ENCODE measurements around the gene PAQR5.
"Not testable (repeated sequence)": the region's sequence is repeated elsewhere in the genome, so short reads cannot be mapped to it uniquely, and the experiment has no call there.

The PAQR5 gene

GRCh38 chr15:69369631-69370030 lies 70.9 kb downstream of the PAQR5 start:
- no peak for DNase-seq (ENCODE audit: low spot score in 2 of 2)
- Histone ChIP-seq H3K4me3 (no peak overlapping the region), H3K27me3 (ENCODE audit: low read depth) (no peaks in the 10 kb centered on the region), H3K36me3 (replicated peaks) (no peaks in the 10 kb centered on the region), H3K9me3 (no peaks in the 10 kb centered on the region), H3K4me1 (peaks cover 10% of the 10 kb centered on the region)
- in situ Hi-C loops (cut with MboI; ENCODE audit: low sequenced_read_pairs) = no loop called here

- H3K27me3 ChIP-seq (ENCODE audit: low read depth) = no peaks in the 10 kb centered on the region
- no peaks in the 10 kb centered on the region for H3K9me3 ChIP-seq
- H3K4me1 ChIP-seq = peaks cover 10% of the 10 kb centered on the region
- DNase-seq (ENCODE audit: low spot score in 2 of 2) = no peak
- no peaks in the 10 kb centered on the region for H3K36me3 ChIP-seq (replicated peaks)
- H3K4me3 ChIP-seq = no peak overlapping the region
- in situ Hi-C loops (cut with MboI; ENCODE audit: low sequenced_read_pairs) = no loop called here
Observed at GRCh38 chr15:69373406-69373805, 74.7 kb downstream of the PAQR5 start.

- in situ Hi-C loops (cut with MboI; ENCODE audit: low sequenced_read_pairs) = no loop called here
- no peaks in the 10 kb centered on the region for H3K36me3 ChIP-seq (replicated peaks)
- H3K4me3 ChIP-seq = no peak overlapping the region
- H3K4me1 ChIP-seq = peaks cover 10% of the 10 kb centered on the region
- H3K27me3 ChIP-seq (ENCODE audit: low read depth) = no peaks in the 10 kb centered on the region
- DNase-seq (ENCODE audit: low spot score in 2 of 2) = no peak
- no peaks in the 10 kb centered on the region for H3K9me3 ChIP-seq
Observed at GRCh38 chr15:69375151-69375790, 76.6 kb downstream of the PAQR5 start.

DNA sequence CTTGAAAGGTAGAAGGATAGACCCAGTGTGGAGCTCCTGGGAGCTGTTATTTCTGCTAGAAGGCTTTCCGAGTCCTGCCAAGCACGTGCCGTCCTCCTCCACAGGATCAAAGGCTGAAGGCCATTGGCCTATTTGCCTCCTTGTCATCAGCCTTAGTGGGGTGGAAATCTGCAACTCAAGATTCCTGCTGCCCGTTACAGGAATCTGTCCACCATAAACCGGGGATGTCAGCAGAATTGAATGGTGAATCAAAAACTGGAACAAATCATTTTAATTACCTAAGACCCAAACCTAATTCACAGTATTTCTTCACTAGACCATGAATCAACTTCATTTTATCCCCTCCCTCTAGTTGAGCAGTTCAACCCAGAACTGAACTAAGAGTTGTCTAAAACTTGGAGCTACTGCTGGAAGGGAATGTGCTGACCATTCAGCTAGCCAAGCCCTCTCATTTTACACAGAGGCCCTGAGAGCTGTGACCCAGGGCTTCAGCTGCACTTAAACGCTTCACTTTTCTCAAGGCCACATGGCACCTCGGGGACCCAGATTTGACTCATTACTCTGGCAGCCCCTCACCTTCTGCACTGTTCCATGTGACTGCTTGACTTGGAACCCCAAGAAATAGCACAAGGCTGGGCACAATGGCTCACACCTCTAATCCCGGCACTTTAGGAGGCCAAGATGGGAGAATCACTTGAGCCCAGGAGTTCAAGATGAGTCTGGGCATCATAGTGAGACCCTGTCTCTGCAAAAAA lies 78.7 kb downstream of the PAQR5 start:
- no peak overlapping the region for H3K4me3 ChIP-seq
- no peaks in the 10 kb centered on the region for H3K9me3 ChIP-seq
- no peaks in the 10 kb centered on the region for H3K27me3 ChIP-seq (ENCODE audit: low read depth)
- no peak for DNase-seq (ENCODE audit: low spot score in 2 of 2)
- no peaks in the 10 kb centered on the region for H3K4me1 ChIP-seq
- H3K36me3 ChIP-seq (replicated peaks) = no peaks in the 10 kb centered on the region
- in situ Hi-C loops (cut with MboI; ENCODE audit: low sequenced_read_pairs) = no loop called here

DNA sequence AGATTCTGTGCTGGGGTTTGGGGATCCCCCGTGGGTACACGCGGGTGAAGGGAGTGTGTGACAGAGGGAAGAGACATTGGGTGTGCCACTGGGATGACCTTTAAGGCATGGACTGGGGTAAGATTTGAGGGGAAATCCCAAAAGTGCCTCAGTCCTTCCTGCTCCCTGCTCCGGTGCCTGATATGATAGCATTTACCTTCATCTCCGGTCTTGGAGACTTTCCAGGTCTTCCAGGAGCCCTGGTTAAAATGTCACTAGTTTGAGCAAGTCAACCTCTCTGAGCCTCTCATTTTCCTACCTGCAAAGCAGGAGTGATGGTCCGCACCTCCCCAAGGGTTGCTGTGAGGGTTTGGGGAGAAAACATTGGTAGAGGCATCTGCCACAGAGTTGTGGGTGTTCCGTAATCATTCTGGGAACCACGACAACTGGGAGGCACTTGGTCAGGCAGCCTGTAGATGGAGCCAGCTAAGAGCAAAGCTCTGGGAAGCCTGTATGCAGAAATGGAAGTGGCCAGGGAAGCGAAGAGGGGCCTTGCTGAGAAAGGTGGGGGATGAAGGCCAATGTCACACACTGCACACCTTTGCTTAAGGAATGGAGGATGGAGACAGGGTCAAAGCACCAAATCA lies 81.5 kb downstream of the PAQR5 start:
- in situ Hi-C loops (cut with MboI; ENCODE audit: low sequenced_read_pairs) = no loop called here
- Histone ChIP-seq H3K4me1 (no peaks in the 10 kb centered on the region), H3K36me3 (replicated peaks) (no peaks in the 10 kb centered on the region), H3K27me3 (ENCODE audit: low read depth) (no peaks in the 10 kb centered on the region), H3K4me3 (no peak overlapping the region), H3K9me3 (no peaks in the 10 kb centered on the region)
- no peak for DNase-seq (ENCODE audit: low spot score in 2 of 2)

DNA sequence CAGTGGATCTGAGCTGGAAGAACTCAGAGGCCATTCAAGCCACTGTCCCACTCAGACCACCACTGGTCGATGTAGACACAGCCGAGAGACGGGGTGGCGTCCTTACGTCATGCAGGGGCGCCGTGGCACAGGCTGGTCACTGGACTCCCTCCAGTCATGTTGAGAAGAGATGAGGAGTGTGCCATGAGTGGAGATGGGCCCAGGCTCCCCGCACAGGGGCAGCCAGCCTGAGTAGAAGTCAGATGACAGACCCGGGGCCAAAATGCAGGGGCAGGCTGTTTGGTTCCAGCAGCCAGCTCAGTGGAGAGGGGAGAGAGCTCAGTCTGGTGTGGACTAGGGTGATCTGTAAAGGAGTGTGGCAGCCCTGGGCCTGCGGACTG lies 82.0 kb downstream of the PAQR5 start:
- in situ Hi-C loops (cut with MboI; ENCODE audit: low sequenced_read_pairs) = no loop called here
- Histone ChIP-seq H3K4me1 (no peaks in the 10 kb centered on the region), H3K36me3 (replicated peaks) (no peaks in the 10 kb centered on the region), H3K9me3 (no peaks in the 10 kb centered on the region), H3K27me3 (ENCODE audit: low read depth) (no peaks in the 10 kb centered on the region), H3K4me3 (no peak overlapping the region)
- peak in 1 of 2 experiments; percentile 7 for DNase-seq (ENCODE audit: low spot score in 2 of 2)

- H3K9me3 ChIP-seq; in situ Hi-C loops (cut with MboI; ENCODE audit: low sequenced_read_pairs); H3K36me3 ChIP-seq (replicated peaks); DNase-seq (ENCODE audit: low spot score in 2 of 2); H3K27me3 ChIP-seq (ENCODE audit: low read depth); H3K4me3 ChIP-seq; H3K4me1 ChIP-seq: not testable (repeated sequence)
Observed at GRCh38 chr15:69382176-69382575, 83.5 kb downstream of the PAQR5 start.

GRCh38 chr15:69384066-69384465 lies 85.4 kb downstream of the PAQR5 start:
- H3K36me3 ChIP-seq (replicated peaks); H3K4me1 ChIP-seq; H3K4me3 ChIP-seq; H3K27me3 ChIP-seq (ENCODE audit: low read depth); H3K9me3 ChIP-seq; in situ Hi-C loops (cut with MboI; ENCODE audit: low sequenced_read_pairs): not testable (repeated sequence)
- DNase-seq (ENCODE audit: low spot score in 2 of 2) = peak in 1 of 2 experiments; percentile 3

- Histone ChIP-seq H3K4me3 (no peak overlapping the region), H3K4me1 (no peaks in the 10 kb centered on the region), H3K9me3 (no peaks in the 10 kb centered on the region), H3K36me3 (replicated peaks) (no peaks in the 10 kb centered on the region), H3K27me3 (ENCODE audit: low read depth) (no peaks in the 10 kb centered on the region)
- in situ Hi-C loops (cut with MboI; ENCODE audit: low sequenced_read_pairs) = no loop called here
- peak in 1 of 2 experiments; percentile 5 for DNase-seq (ENCODE audit: low spot score in 2 of 2)
Observed at GRCh38 chr15:69384626-69385598, 86.2 kb downstream of the PAQR5 start.

DNA sequence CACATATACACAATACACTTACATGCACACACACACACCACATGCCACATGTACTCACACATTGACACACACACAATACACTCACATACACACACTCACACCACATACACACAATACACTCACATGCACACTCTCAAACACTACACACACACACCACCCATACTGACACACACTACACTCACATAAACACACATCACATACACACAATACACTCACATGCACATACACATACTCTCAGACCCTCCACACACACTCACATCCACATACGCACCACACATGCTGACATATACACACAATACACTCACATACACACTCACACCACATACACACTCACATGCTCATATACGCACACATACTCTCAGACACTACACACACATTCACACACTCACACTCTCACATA lies 87.1 kb downstream of the PAQR5 start:
- no peaks in the 10 kb centered on the region for H3K36me3 ChIP-seq (replicated peaks)
- no peaks in the 10 kb centered on the region for H3K4me1 ChIP-seq
- H3K4me3 ChIP-seq = no peak overlapping the region
- no peak for DNase-seq (ENCODE audit: low spot score in 2 of 2)
- no peaks in the 10 kb centered on the region for H3K27me3 ChIP-seq (ENCODE audit: low read depth)
- H3K9me3 ChIP-seq = no peaks in the 10 kb centered on the region
- in situ Hi-C loops (cut with MboI; ENCODE audit: low sequenced_read_pairs) = no loop called here

GRCh38 chr15:69386284-69386683 lies 87.6 kb downstream of the PAQR5 start:
- peak in 1 of 2 experiments; percentile 9 for DNase-seq (ENCODE audit: low spot score in 2 of 2)
- in situ Hi-C loops (cut with MboI; ENCODE audit: low sequenced_read_pairs) = no loop called here
- Histone ChIP-seq H3K9me3 (no peaks in the 10 kb centered on the region), H3K4me1 (no peaks in the 10 kb centered on the region), H3K36me3 (replicated peaks) (no peaks in the 10 kb centered on the region), H3K4me3 (no peak overlapping the region), H3K27me3 (ENCODE audit: low read depth) (no peaks in the 10 kb centered on the region)

GRCh38 chr15:69388260-69388705 lies 89.6 kb downstream of the PAQR5 start:
- no peak overlapping the region for H3K4me3 ChIP-seq
- no peaks in the 10 kb centered on the region for H3K4me1 ChIP-seq
- peak; percentile 30 to 51 for DNase-seq (ENCODE audit: low spot score in 2 of 2)
- no peaks in the 10 kb centered on the region for H3K9me3 ChIP-seq
- no peaks in the 10 kb centered on the region for H3K27me3 ChIP-seq (ENCODE audit: low read depth)
- H3K36me3 ChIP-seq (replicated peaks) = no peaks in the 10 kb centered on the region
- in situ Hi-C loops (cut with MboI; ENCODE audit: low sequenced_read_pairs) = no loop called here

DNA sequence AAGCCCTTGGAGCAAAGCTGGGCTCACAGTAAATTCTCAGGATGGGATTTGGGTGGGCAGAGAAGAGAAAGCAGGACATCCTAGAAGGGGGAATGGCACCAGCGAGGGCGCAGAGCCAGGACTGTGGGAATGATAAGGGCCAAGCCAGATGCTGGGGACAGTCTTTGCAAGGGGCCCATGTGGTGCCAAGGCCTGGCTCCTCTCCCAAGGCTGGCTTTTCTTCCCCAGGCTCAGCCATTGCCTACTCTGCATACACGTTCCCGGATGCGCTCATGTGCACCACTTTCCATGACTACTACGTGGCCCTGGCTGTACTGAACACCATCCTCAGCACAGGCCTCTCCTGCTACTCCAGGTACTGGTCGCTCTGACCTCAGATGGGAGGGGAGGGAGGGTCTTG lies 90.7 kb downstream of the PAQR5 start:
- Histone ChIP-seq H3K4me3 (no peak overlapping the region), H3K27me3 (ENCODE audit: low read depth) (no peaks in the 10 kb centered on the region), H3K9me3 (no peaks in the 10 kb centered on the region), H3K36me3 (replicated peaks) (no peaks in the 10 kb centered on the region), H3K4me1 (peaks cover 3% of the 10 kb centered on the region)
- in situ Hi-C loops (cut with MboI; ENCODE audit: low sequenced_read_pairs) = no loop called here
- peak in 1 of 2 experiments; percentile 6 for DNase-seq (ENCODE audit: low spot score in 2 of 2)
